CD4-positive, alpha-beta T cell (primary cell): Measurements from ENCODE around the gene GLRX3. TPM values are rescaled to one million over a fixed set of nuclear protein-coding genes. Genes with fewer than 3 reads are reported as not detected.
A peak's percentile ranks its signal among the peaks of the same experiment; 100 is the strongest.

Experiments
- ATAC-seq: fragments of 200-7000 bp; cut with Tn5 transposase; one replicate; pipeline ENCODE4 v1.10.0; 2022; ENCODE audit warnings: mild to moderate bottlenecking; ENCODE audit not compliant: poor library complexity
- CTCF ChIA-PET: fragments of 350-600 bp; sonication (Branson Sonifier 250); formaldehyde crosslinking; loops from one replicate; lab custom pipeline; 2021; ENCODE audit warnings: antibody characterized with exemption, inconsistent platforms; lab: Charles Lee
- POLR2A ChIA-PET: fragments of 350-600 bp; sonication (Branson Sonifier 250); formaldehyde crosslinking; loops from one replicate; lab custom pipeline; 2021; ENCODE audit warnings: antibody characterized with exemption, inconsistent platforms; lab: Charles Lee
- DNase-seq, 14 experiments: peaks; one replicate each; pipeline ENCODE4 v3.0.0-alpha.2; 2013 to 2020; ENCODE audit warnings: mixed read lengths in 2 of 14
- H3K27ac ChIP-seq, 2 donors: one replicate each; pipeline versions ENCODE4 v1.5.1 to v1.7.0; 2013; ENCODE audit warnings: low read length in 2 of 2, low read depth in 1 of 2, mild to moderate bottlenecking in 1 of 2
- H3K27me3 ChIP-seq, 2 experiments: 1 replicate in 1 of 2; 2 replicates in 1 of 2; pipeline versions ENCODE4 v1.6.1 to v1.7.0; 2013; ENCODE audit warnings: low read length in 2 of 2, control low read depth in 1 of 2, mild to moderate bottlenecking in 1 of 2, moderate library complexity in 1 of 2; ENCODE audit not compliant: insufficient read depth in 2 of 2, control insufficient read depth in 1 of 2
- H3K36me3 ChIP-seq: one replicate; pipeline ENCODE4 v1.6.1; 2013; ENCODE audit warnings: low read length, control low read depth; ENCODE audit not compliant: insufficient read depth
- H3K4me1 ChIP-seq: one replicate; pipeline ENCODE4 v1.6.1; 2013; ENCODE audit warnings: low read length, control low read depth; ENCODE audit not compliant: insufficient read depth
- H3K4me3 ChIP-seq: one replicate; pipeline ENCODE4 v1.5.1; 2013; ENCODE audit warnings: mild to moderate bottlenecking, low read length, moderate library complexity
- H3K9me3 ChIP-seq, 2 experiments: 1 replicate in 1 of 2; 2 replicates in 1 of 2; pipeline versions ENCODE4 v1.6.1 to v1.7.0; 2013; ENCODE audit warnings: low read length in 2 of 2, mild to moderate bottlenecking in 2 of 2, control low read depth in 1 of 2, moderate library complexity in 1 of 2; ENCODE audit not compliant: control insufficient read depth in 1 of 2, insufficient read depth in 1 of 2
- H3K27ac Mint-ChIP-seq: one replicate; pipeline ENCODE4 v1.8.0; 2020; ENCODE audit warnings: mixed read lengths
- H3K27me3 Mint-ChIP-seq: one replicate; pipeline ENCODE4 v1.8.0; 2021; ENCODE audit warnings: mixed read lengths
- H3K36me3 Mint-ChIP-seq: one replicate; pipeline ENCODE4 v1.8.0; 2021; ENCODE audit warnings: low read depth, mixed read lengths
- H3K4me1 Mint-ChIP-seq: one replicate; pipeline ENCODE4 v1.8.0; 2021; ENCODE audit warnings: low read depth, mixed read lengths
- H3K4me3 Mint-ChIP-seq: one replicate; pipeline ENCODE4 v1.8.0; 2020; ENCODE audit warnings: mild to moderate bottlenecking, mixed read lengths
- H3K9me3 Mint-ChIP-seq: one replicate; pipeline ENCODE4 v1.8.0; 2020; ENCODE audit warnings: mixed read lengths
- intact Hi-C, 2 experiments: fragments of 100-400 bp; cut with DNase I in 1 of 2; cut with micrococcal nuclease in 1 of 2; formaldehyde crosslinking; loops; one replicate each; pipeline versions ENCODE4 v1.15.1 to v1.9.0; 2023 to 2025; cut with DNase I, micrococcal nuclease
- total RNA-seq, 174 experiments: library from RNA in 2 of 174; stranded (reverse) in 2 of 174; gene quantifications; one replicate each; pipeline ENCODE4 v1.2.3 and lab custom pipeline; 2021 to 2026
- TF ChIP-seq, protein P1 (sequence below): fragments of 200-600 bp; IDR thresholded peaks from one replicate; pipeline ENCODE4 v1.8.0; 2022; ENCODE audit warnings: antibody characterized with exemption, mild to moderate bottlenecking

The GLRX3 gene
- total RNA-seq, 2 experiments from 2014 or later, result 25.4 to 29.7 TPM

- H3K27ac ChIP-seq, result no peak overlapping the region
- peak in 3 of 14 experiments; percentile 19 to 30 (median 20) for DNase-seq
- peaks cover 51% of the 10 kb centered on the region for H3K4me1 ChIP-seq
- TF ChIP-seq, protein P1, sequence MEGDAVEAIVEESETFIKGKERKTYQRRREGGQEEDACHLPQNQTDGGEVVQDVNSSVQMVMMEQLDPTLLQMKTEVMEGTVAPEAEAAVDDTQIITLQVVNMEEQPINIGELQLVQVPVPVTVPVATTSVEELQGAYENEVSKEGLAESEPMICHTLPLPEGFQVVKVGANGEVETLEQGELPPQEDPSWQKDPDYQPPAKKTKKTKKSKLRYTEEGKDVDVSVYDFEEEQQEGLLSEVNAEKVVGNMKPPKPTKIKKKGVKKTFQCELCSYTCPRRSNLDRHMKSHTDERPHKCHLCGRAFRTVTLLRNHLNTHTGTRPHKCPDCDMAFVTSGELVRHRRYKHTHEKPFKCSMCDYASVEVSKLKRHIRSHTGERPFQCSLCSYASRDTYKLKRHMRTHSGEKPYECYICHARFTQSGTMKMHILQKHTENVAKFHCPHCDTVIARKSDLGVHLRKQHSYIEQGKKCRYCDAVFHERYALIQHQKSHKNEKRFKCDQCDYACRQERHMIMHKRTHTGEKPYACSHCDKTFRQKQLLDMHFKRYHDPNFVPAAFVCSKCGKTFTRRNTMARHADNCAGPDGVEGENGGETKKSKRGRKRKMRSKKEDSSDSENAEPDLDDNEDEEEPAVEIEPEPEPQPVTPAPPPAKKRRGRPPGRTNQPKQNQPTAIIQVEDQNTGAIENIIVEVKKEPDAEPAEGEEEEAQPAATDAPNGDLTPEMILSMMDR, result no peak
- H3K27ac Mint-ChIP-seq, result peak overlapping the region; percentile 16
- H3K27me3 Mint-ChIP-seq, result no peaks in the 10 kb centered on the region
- ATAC-seq, result peak; percentile 76
- intact Hi-C loops, result no loop called here
- H3K36me3 ChIP-seq, result peaks cover 10% of the 10 kb centered on the region
- ChIA-PET CTCF (interaction anchor here (1.9 kb wide), 1 partner anchor 32 kb away, joined by 5 read pairs; the partner anchor contains the start of gene C10orf143), POLR2A (interaction anchor here (2.1 kb wide), 1 partner anchor 31 kb away, joined by 15 read pairs; the partner anchor contains the start of gene C10orf143)
- peak overlapping the region; percentile 17 for H3K4me3 Mint-ChIP-seq
- peaks cover 32% of the 10 kb centered on the region for H3K36me3 Mint-ChIP-seq
- H3K9me3 ChIP-seq, result no peaks in the 10 kb centered on the region
- no peak overlapping the region for H3K4me3 ChIP-seq
- peaks cover 64% of the 10 kb centered on the region for H3K4me1 Mint-ChIP-seq
- no peaks in the 10 kb centered on the region for H3K9me3 Mint-ChIP-seq
- no peaks in the 10 kb centered on the region for H3K27me3 ChIP-seq
Measured at GRCh38 chr10:130141878-130142277, 5.7 kb downstream of the GLRX3 start.

- Mint-ChIP-seq H3K27ac (no peak overlapping the region), H3K36me3 (peaks cover 67% of the 10 kb centered on the region)
Measured at GRCh38 chr10:130146042-130146441, 9.9 kb downstream of the GLRX3 start.

DNA sequence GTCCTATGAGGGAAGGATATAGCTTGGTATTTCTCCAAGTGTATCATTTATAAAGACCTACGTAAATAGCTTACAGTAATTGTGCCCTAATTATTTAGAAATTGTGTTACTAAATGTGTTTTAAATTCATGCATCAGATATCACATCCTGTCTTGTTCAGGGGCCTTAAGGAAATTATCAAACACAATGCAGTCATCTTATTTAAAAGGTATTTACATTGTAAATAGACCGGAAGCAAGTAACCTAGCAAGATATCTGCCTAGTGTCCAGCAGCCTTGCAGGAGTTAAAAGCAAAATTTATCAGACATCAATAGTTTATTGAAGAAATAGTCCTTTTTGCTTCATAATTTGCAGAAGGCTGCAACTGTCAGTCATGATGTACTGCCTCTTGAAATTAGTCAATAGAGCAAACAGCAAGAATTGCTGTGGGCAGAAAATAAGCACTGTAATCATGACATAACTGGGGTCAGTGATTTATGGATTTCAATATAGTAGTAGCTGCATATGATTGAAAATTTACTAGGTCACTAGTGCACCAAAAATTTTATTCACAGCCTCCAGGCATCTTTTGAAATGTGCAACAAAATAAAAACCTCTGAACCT lies 23.1 kb downstream of the GLRX3 start:
- ChIA-PET CTCF (no interaction called here), POLR2A (no interaction called here)
- H3K36me3 ChIP-seq, result peaks cover 37% of the 10 kb centered on the region
- no peaks in the 10 kb centered on the region for H3K27me3 ChIP-seq
- H3K36me3 Mint-ChIP-seq, result peaks cover 62% of the 10 kb centered on the region
- intact Hi-C loops, result no loop called here
- TF ChIP-seq, protein P1, result no peak
- no peak overlapping the region for H3K27ac ChIP-seq
- no peak overlapping the region for H3K4me3 ChIP-seq
- H3K27me3 Mint-ChIP-seq, result no peaks in the 10 kb centered on the region
- H3K9me3 ChIP-seq, result no peaks in the 10 kb centered on the region
- peaks cover 44% of the 10 kb centered on the region for H3K4me1 Mint-ChIP-seq
- H3K4me1 ChIP-seq, result no peaks in the 10 kb centered on the region
- H3K9me3 Mint-ChIP-seq, result no peaks in the 10 kb centered on the region
- no peak overlapping the region for H3K27ac Mint-ChIP-seq
- DNase-seq (no peak), ATAC-seq (no peak)
- H3K4me3 Mint-ChIP-seq, result no peak overlapping the region

More at GRCh38 chr10:130146042-130146441, 9.9 kb downstream of the GLRX3 start:
- ChIA-PET POLR2A (no interaction called here), CTCF (no interaction called here)
- TF ChIP-seq, protein P1, result no peak
- peaks cover 30% of the 10 kb centered on the region for H3K36me3 ChIP-seq
- H3K27me3 ChIP-seq, result no peaks in the 10 kb centered on the region
- no peak overlapping the region for H3K4me3 Mint-ChIP-seq
- H3K4me1 Mint-ChIP-seq, result peaks cover 51% of the 10 kb centered on the region
- peaks cover 24% of the 10 kb centered on the region for H3K4me1 ChIP-seq
- no peaks in the 10 kb centered on the region for H3K27me3 Mint-ChIP-seq
- H3K4me3 ChIP-seq, result no peak overlapping the region
- H3K9me3 ChIP-seq, result no peaks in the 10 kb centered on the region
- no peaks in the 10 kb centered on the region for H3K9me3 Mint-ChIP-seq
- ATAC-seq (no peak), DNase-seq (no peak)
- intact Hi-C loops, result no loop called here
- no peak overlapping the region for H3K27ac ChIP-seq
